Smooth muscle cell (in vitro differentiated cells): Measurements from ENCODE around the gene RAB24. TPM values are rescaled to one million over a fixed set of nuclear protein-coding genes. Genes with fewer than 3 reads are reported as not detected.
"Not testable (repeated sequence)": the region's sequence is repeated elsewhere in the genome, so short reads cannot be mapped to it uniquely, and the experiment has no call there.

ENCODE experiments used
- DNase-seq: peaks from one replicate; lab custom pipeline; 2025; ENCODE audit not compliant: unreplicated experiment; lab: John Stamatoyannopoulos, UW
- H2AFZ ChIP-seq: fragments of 200-600 bp; sonication (generic); 2 replicates; pipeline ENCODE4 v1.6.0; 2016; ENCODE audit warnings: antibody characterized with exemption, low read depth, mild to moderate bottlenecking
- H3F3A ChIP-seq: fragments of 200-600 bp; sonication (generic); 2 replicates; pipeline ENCODE4 v1.6.0; 2017; ENCODE audit warnings: antibody characterized with exemption, low read depth
- H3K27ac ChIP-seq: fragments of 200-600 bp; sonication (generic); 2 replicates; pipeline ENCODE4 v1.5.1; 2016; ENCODE audit warnings: low read depth, mild to moderate bottlenecking
- H3K27me3 ChIP-seq: fragments of 200-600 bp; sonication (generic); 2 replicates; pipeline ENCODE4 v1.6.1; 2016; ENCODE audit warnings: low read depth, mild to moderate bottlenecking
- H3K36me3 ChIP-seq: fragments of 200-600 bp; sonication (generic); 2 replicates; pipeline ENCODE4 v1.5.1; 2016; ENCODE audit warnings: low read depth
- H3K4me1 ChIP-seq: fragments of 200-600 bp; sonication (generic); 2 replicates; pipeline ENCODE4 v1.5.1; 2016; ENCODE audit warnings: low read depth
- H3K4me2 ChIP-seq: fragments of 200-600 bp; sonication (generic); 2 replicates; pipeline ENCODE4 v1.6.0; 2016; ENCODE audit warnings: mild to moderate bottlenecking
- H3K4me3 ChIP-seq: fragments of 200-600 bp; sonication (generic); 2 replicates; pipeline ENCODE4 v1.5.1; 2016; ENCODE audit warnings: mild to moderate bottlenecking
- H3K79me2 ChIP-seq: fragments of 200-600 bp; sonication (generic); 2 replicates; pipeline ENCODE4 v1.6.0; 2016; ENCODE audit warnings: low read depth, mild to moderate bottlenecking
- H3K9ac ChIP-seq: fragments of 200-600 bp; sonication (generic); 2 replicates; pipeline ENCODE4 v1.6.0; 2016; ENCODE audit warnings: low read depth
- H3K9me3 ChIP-seq: fragments of 200-600 bp; sonication (generic); replicated peaks from 2 replicates; pipeline ENCODE4 v1.5.1; 2016; ENCODE audit warnings: low read depth
- H4K20me1 ChIP-seq: fragments of 200-600 bp; sonication (generic); 2 replicates; pipeline ENCODE4 v1.6.0; 2016; ENCODE audit warnings: low read depth
- CTCF ChIP-seq: fragments of 200-600 bp; sonication (generic); IDR thresholded peaks from 2 replicates; pipeline ENCODE4 v1.5.1; 2017; ENCODE audit warnings: borderline replicate concordance, mild to moderate bottlenecking, antibody characterized with exemption; ENCODE audit not compliant: insufficient read depth, poor library complexity, severe bottlenecking
- WGBS: methylation state at CpG from one replicate; pipeline ENCODE4 v1.1.7; 2016; ENCODE audit warnings: low lambda C conversion rate; 5-methylcytosine and 5-hydroxymethylcytosine counted together
- polyA plus RNA-seq: library from polyadenylated mRNA; unstranded; fragments of >200 nt; fragmentation: Nextera tagmentation; extraction: Ambion mirVana; gene quantifications from 2 replicates; pipeline ENCODE4 v1.2.1, GENCODE V29; 2016
- total RNA-seq: library from RNA; depleted of rRNA; stranded (reverse); fragments of >200 nt; gene quantifications from 2 replicates; pipeline ENCODE4 v1.2.3, GENCODE V29; 2014

RAB24 gene
- total and polyA plus RNA-seq, 2 experiments from 2014 or later: 41.8 to 46.4 TPM

- Histone ChIP-seq H3K79me2 (peaks cover 29% of the 10 kb centered on the region), H2AFZ (no peak overlapping the region), H3K9ac (no peak overlapping the region)
Observed at GRCh38 chr5:177307544-177308363, 4.2 kb upstream of the RAB24 start.

GRCh38 chr5:177306674-177307543, 3.4 kb upstream of the RAB24 start:
- no peaks in the 10 kb centered on the region for H3K27me3 ChIP-seq
- no peak overlapping the region for H3K4me3 ChIP-seq
- peaks cover 12% of the 10 kb centered on the region for H3K4me1 ChIP-seq
- no peaks in the 10 kb centered on the region for H3F3A ChIP-seq
- no peak overlapping the region for H3K9ac ChIP-seq
- 91% methylated on average over 15 of the region's 15 CpGs for WGBS
- TF ChIP-seq CTCF: no peak
- H3K9me3 ChIP-seq: no peaks in the 10 kb centered on the region
- H4K20me1 ChIP-seq: peaks cover 37% of the 10 kb centered on the region
- no peak overlapping the region for H2AFZ ChIP-seq
- H3K27ac ChIP-seq: no peak overlapping the region
- H3K4me2 ChIP-seq: no peak overlapping the region
- no peak for DNase-seq
- H3K79me2 ChIP-seq: peaks cover 30% of the 10 kb centered on the region
- no peaks in the 10 kb centered on the region for H3K36me3 ChIP-seq

More at GRCh38 chr5:177307544-177308363, 4.2 kb upstream of the RAB24 start:
- Histone ChIP-seq H3K4me2 (no peak overlapping the region), H3K27me3 (no peaks in the 10 kb centered on the region), H3K4me3 (no peak overlapping the region), H3K4me1 (peaks cover 10% of the 10 kb centered on the region), H3K36me3 (no peaks in the 10 kb centered on the region), H3K27ac (no peak overlapping the region), H3K9me3 (no peaks in the 10 kb centered on the region), H4K20me1 (peaks cover 43% of the 10 kb centered on the region), H3F3A (no peaks in the 10 kb centered on the region)
- no peak for DNase-seq
- no peak for TF ChIP-seq CTCF
- 97% methylated on average over 43 of the region's 43 CpGs for WGBS

- WGBS: 95% methylated on average over 11 of the region's 11 CpGs
Observed at GRCh38 chr5:177306103-177306640, 2.7 kb upstream of the RAB24 start.

More at GRCh38 chr5:177306103-177306640, 2.7 kb upstream of the RAB24 start:
- H2AFZ ChIP-seq, H3K27me3 ChIP-seq, H3K4me2 ChIP-seq, H3K9me3 ChIP-seq, H3F3A ChIP-seq, DNase-seq, H3K36me3 ChIP-seq, H3K9ac ChIP-seq, H3K27ac ChIP-seq, H3K4me3 ChIP-seq: not testable (repeated sequence)
- H4K20me1 ChIP-seq: peaks cover 29% of the 10 kb centered on the region
- peaks cover 30% of the 10 kb centered on the region for H3K79me2 ChIP-seq
- peaks cover 12% of the 10 kb centered on the region for H3K4me1 ChIP-seq
